Aortic smooth muscle cell (primary cell): ENCODE measurements around the gene ARHGAP33. TPM values are rescaled to one million over a fixed set of nuclear protein-coding genes. Genes with fewer than 3 reads are reported as not detected.

Source experiments
- total RNA-seq: library from RNA; depleted of rRNA; stranded (reverse); fragments of >200 nt; gene quantifications from 2 replicates; pipeline ENCODE4 v1.2.3, GENCODE V29; 2014

The ARHGAP33 gene, protein sequence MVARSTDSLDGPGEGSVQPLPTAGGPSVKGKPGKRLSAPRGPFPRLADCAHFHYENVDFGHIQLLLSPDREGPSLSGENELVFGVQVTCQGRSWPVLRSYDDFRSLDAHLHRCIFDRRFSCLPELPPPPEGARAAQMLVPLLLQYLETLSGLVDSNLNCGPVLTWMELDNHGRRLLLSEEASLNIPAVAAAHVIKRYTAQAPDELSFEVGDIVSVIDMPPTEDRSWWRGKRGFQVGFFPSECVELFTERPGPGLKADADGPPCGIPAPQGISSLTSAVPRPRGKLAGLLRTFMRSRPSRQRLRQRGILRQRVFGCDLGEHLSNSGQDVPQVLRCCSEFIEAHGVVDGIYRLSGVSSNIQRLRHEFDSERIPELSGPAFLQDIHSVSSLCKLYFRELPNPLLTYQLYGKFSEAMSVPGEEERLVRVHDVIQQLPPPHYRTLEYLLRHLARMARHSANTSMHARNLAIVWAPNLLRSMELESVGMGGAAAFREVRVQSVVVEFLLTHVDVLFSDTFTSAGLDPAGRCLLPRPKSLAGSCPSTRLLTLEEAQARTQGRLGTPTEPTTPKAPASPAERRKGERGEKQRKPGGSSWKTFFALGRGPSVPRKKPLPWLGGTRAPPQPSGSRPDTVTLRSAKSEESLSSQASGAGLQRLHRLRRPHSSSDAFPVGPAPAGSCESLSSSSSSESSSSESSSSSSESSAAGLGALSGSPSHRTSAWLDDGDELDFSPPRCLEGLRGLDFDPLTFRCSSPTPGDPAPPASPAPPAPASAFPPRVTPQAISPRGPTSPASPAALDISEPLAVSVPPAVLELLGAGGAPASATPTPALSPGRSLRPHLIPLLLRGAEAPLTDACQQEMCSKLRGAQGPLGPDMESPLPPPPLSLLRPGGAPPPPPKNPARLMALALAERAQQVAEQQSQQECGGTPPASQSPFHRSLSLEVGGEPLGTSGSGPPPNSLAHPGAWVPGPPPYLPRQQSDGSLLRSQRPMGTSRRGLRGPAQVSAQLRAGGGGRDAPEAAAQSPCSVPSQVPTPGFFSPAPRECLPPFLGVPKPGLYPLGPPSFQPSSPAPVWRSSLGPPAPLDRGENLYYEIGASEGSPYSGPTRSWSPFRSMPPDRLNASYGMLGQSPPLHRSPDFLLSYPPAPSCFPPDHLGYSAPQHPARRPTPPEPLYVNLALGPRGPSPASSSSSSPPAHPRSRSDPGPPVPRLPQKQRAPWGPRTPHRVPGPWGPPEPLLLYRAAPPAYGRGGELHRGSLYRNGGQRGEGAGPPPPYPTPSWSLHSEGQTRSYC
- total RNA-seq, result 2.9 and 3.2 TPM in 2 replicates

DNA sequence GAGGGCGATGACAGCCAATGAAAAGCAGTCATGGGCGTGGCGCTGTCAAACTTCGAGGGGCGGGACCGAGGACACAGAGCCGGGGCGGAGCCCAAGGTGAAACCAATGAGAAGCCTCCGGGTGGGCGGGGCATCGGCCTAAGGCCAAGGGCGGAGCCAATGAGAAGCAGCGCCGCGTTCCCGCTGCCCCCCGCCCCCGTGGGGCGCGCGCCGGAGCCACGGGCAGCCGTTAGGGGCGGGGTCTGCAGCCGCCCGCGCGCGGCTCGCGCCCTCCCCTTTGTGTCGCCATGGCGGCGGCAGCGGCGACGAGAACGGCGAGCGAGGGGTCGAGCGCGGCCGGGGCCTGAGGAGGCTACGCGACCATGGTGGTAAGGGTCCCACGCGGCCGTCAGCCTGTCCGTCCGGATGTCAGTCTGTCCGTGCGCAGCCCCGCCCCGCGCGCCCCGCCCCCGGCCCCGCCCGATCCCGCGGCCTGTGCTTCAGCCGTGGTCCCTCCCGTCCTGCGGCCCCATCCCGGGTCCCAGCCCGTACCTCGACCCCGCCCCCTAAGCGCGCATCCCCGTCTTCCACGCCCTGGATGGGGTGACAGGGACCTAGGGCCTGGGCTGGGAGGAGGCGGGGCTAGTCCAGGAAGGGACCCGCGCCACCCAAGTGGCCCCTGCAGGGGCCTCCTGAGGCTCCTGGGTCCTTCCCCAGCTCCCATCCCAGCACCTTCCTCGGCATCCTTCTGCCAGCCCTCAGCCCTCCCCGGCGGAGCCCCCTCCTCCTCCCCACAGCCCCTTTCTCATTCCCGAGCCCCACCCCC is at the start of gene ARHGAP33:
ARHGAP33 (plus strand) TSS at position 267 of the 804 bp plus-strand sequence; CDS start at position 362, 95 bp downstream.

DNA sequence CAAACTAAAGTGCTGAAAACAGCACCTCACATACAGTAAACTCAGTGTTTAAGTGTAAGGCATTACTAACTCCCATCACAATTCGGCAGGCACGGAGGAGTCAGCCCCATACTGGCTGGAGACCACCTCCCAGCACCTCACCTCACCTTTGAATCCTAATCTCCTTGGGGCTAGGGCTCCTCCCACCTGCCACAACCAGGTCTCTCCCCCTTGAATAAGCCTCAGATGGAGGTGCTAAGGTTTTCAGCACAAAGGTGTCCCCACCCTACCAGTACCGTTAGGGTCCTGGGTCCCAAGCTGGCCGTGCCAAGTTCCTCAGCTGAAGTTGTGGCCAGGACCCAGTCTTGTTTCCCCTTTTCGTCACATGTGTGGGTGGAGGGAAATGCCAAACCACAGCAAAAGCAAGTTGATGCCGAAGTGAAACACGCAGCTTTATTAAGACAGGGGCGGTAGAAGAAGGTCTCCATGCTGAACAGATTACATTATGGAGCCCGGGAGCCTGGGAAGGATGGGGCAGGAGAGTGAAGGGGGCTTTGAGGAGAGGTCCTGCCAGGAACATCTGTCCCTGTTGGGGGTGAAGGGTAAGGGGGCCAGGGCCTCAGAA is 33.1 kb upstream of the ARHGAP33 start, which contains the start of gene IGFLR1:
IGFLR1 (minus strand) TSS at position 332 of the 604 bp plus-strand sequence. CDS start 1,272 bp downstream, outside the sequence.

DNA sequence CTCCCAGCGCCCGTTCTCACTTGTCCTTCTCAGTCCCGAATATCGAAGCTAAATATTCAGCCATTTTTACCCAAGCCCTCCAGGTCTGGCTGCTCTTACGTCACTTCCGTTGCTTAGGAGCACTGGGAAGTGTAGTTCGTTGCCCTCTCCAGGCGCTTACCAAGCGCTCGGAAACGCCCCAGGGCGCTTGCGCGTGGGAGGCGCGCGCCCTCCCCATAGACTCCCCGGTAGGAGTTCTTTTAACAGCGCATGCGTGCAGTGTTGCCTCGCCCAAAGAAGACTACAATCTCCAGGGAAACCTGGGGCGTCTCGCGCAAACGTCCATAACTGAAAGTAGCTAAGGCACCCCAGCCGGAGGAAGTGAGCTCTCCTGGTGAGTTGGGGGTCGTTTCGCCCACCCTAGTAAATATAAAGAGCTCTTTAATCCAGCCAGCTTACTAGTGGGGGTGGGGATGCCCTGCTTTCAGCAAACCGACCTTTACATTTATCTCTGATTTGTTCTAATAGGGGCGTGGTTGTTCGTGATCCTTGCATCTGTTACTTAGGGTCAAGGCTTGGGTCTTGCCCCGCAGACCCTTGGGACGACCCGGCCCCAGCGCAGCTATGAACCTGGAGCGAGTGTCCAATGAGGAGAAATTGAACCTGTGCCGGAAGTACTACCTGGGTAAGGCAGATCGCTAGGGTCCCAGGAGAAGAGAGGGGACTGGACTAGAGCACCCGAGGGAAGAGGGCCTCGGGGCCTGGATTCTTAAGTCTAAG is 29.9 kb upstream of the ARHGAP33 start, which contains the start of the genes PSENEN and U2AF1L4:
PSENEN (plus strand) TSS at position 324 of the 759 bp plus-strand sequence; CDS start at position 604, 280 bp downstream.
U2AF1L4 (minus strand) TSS at position 91 of the 759 bp plus-strand sequence; CDS start at position 64, 27 bp downstream.

DNA sequence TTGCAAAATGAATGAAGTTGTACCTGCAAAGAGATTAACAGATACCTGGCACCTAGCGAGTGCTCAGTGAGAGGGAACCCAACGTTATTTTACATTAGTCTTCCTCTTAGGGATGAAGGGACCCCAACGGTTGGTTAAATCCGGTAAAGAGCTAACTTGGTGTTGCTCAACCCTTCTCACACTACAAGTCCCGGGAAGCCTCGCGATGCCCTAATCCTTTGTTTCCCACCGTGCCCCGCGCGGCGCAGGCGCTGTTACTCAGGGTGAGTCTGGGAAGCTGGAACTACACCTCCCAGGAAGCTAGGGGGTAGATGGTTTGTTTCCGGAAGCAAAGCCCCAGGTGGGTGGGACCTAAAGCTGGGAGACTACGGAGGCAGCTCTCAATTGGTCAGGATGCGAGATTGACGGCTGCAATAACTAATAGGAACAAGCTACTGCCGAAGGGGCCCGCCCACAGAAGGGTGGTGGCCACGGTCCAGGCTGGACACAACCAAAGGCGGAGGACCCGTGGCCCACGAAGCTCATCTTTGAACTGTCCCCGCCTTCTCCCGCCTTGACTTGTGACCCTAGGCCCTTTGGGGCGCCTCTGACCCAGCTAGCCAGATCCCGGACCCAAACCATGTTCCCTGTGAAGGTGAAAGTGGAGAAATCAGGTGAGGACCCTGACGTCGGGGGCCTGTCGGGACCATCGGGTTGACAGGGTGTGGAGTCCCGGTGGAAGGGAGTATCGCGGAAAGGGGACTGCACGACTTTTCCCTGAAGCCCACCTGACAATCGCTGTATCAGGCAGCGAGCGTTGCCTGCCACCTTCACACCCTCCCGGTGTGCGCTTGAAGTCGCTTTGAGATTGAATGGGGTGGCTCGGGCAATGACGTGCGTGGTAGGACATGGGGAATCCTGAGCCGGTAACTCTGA is 27.0 kb upstream of the ARHGAP33 start, which contains the start of gene LIN37:
LIN37 (plus strand) TSS at position 471 of the 915 bp plus-strand sequence; CDS start at position 620, 149 bp downstream.

DNA sequence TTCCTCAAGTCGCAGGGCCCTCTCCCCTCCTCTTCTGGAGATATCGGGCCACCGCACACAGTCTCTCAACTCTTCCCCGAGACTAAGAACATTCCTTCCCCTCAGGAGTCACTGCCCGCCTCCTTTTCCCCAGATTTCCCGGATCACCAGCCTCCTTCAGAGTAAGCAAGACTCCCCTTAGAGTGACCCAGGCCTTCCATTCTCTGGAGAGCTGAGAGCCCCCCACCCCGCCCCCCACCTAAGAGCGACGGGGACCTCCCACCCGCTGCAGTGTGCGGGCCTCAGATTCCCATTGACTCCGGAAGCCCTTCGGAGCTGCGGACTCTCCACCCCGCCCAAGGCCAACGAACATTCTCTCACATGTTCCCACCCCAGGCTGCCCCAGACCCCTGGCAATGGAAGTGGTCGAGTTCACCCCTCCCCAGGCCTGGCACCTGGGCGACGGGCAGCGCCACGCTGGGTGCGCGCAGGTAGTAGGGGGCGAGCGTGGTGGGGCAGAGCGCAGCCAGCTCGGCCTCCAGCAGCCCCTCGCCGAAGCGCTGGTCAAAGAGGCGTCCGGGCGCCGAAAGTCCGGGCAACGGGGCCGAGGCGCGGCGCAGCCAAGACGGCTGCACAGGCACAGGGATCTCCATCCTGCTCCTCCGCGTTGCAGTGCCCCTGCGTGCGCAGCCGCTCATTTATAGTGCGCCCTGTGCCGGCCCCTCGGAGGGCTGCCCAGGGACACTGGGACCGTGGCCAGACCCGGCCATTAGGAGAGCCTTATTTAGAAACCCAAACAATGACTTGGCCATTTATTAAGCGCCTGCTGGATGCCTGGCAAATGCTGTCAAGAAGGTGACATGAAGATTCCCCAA is 18.8 kb upstream of the ARHGAP33 start, which contains the start of gene HSPB6:
HSPB6 (minus strand) TSS at position 653 of the 854 bp plus-strand sequence; CDS start at position 632, 21 bp downstream.

DNA sequence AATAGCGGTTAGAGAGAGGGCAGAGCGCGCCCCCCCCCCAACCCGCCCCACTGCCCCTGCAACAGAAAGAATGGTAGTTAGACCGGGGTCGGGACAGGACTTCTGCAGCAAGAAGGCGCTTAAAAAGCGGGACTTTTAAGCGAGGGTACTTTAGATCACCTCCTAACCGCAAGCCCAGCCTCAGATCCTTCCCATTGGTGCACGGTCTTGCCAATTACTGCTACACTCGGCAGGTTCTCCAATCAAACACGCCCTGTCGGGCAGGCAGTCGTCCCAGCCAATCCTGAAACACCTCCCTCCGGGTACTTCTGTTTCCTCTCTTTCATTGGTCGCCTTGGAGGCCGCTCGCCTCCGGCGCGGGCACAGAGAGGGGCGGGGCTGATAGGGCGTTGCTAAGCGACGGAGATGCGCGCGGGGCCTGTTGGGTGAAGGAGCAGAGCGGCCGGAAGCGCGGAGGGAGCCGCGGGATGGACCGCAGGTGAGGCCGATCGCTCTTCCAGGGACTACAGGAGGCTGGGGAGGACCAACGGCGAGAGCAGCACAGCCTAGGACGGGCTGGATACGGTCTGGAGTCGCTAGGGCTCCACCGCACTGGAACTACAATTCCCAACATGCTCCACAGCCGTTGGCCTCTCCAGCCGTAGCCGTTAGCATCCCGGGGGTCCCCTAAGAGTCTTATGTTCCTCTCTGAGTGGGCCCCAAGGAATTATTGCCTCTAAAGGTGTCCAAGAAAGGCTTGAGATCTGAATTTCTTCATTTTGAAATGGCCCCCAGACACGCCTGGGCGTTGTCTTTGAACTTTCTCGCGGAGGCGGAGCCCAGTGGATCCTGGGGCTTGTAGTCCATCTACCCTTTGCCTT is 17.4 kb upstream of the ARHGAP33 start, which contains the start of gene PROSER3:
PROSER3 (plus strand) TSS at position 428 of the 860 bp plus-strand sequence; CDS start at position 468, 40 bp downstream.

DNA sequence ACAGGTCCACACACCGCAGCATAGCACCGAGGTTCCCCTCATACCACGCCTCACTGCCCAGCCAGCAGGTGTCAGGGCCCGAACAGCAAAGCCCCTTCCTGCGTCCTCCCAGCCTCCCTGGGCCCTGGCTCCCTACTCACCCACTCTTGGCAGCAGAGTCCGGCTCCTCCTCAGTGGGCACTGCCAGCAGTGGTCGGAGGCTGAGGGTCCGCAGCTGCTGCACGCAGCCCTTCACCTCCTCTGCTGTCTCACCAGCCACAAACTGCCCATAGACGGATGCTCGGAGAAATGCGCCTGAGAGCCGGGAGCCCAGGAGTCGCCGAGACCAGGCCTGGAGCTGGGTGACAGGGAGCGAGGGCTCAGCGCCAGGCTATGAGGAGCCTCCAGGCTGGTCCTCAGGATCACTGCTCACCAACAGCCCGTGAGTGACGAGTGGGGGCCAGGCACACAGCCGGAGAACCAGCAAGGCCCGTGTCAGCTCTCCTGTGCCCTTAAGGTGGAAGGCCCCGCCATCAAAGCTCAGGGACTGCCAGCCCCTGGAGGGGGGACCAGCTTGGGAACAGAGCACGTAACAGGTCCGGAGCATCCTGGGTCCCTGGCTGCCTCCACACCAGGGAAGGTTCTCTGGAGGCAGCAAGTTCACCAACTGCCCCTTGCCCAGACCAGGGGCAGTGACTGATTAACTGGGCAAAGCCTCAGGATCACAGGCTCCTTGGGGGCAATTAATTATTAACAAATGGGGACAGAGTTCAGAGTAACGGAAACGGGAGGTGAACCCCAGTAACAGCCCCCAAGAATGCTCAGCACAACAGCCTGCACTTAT is 37.1 kb downstream of the ARHGAP33 start, which contains the start of gene PRODH2:
PRODH2 (minus strand) TSS at position 626 of the 823 bp plus-strand sequence; CDS start at position 586, 40 bp downstream.

Other genes starting within 250 kb of the ARHGAP33 start
- 0.66 and 0.87 TPM in 2 replicates for gene SBSN, start 247.3 kb upstream of the ARHGAP33 start, total RNA-seq
- not detected in 2 replicates for gene GAPDHS, start 242.1 kb upstream of the ARHGAP33 start, total RNA-seq
- gene TMEM147, start 229.9 kb upstream of the ARHGAP33 start, total RNA-seq, result 73.3 and 90.4 TPM in 2 replicates
- not detected in 2 replicates for gene ATP4A, start 211.9 kb upstream of the ARHGAP33 start, total RNA-seq
- not detected in 2 replicates for gene PMIS2, start 189.4 kb upstream of the ARHGAP33 start, total RNA-seq
- gene HAUS5, start 162.8 kb upstream of the ARHGAP33 start, total RNA-seq, result 4.4 and 6.7 TPM in 2 replicates
- gene RBM42, start 146.5 kb upstream of the ARHGAP33 start, total RNA-seq, result 36.8 and 38.8 TPM in 2 replicates
- 0.12 and 0.26 TPM in 2 replicates for gene ETV2, start 133.8 kb upstream of the ARHGAP33 start, total RNA-seq
- gene COX6B1, start 127.2 kb upstream of the ARHGAP33 start, total RNA-seq, result 462 and 513 TPM in 2 replicates
- not detected in 2 replicates for gene UPK1A, start 109.0 kb upstream of the ARHGAP33 start, total RNA-seq
- not detected in 2 replicates for gene ZBTB32, start 71.0 kb upstream of the ARHGAP33 start, total RNA-seq
- gene KMT2B, start 57.6 kb upstream of the ARHGAP33 start, total RNA-seq, result 3.6 and 5.9 TPM in 2 replicates
- gene IGFLR1, start 33.1 kb upstream of the ARHGAP33 start, total RNA-seq, result 1.1 TPM in 2 replicates
- 7.3 and 10.3 TPM in 2 replicates for gene U2AF1L4, start 30.1 kb upstream of the ARHGAP33 start, total RNA-seq
- 16.8 and 17.2 TPM in 2 replicates for gene PSENEN, start 29.9 kb upstream of the ARHGAP33 start, total RNA-seq
- 6.7 and 7.0 TPM in 2 replicates for gene LIN37, start 27.0 kb upstream of the ARHGAP33 start, total RNA-seq
- gene HSPB6, start 18.5 kb upstream of the ARHGAP33 start, total RNA-seq, result 55.8 and 106 TPM in 2 replicates
- gene PROSER3, start 17.4 kb upstream of the ARHGAP33 start, total RNA-seq, result 3.6 and 4.7 TPM in 2 replicates
- gene PRODH2, start 37.3 kb downstream of the ARHGAP33 start, total RNA-seq, result not detected in 2 replicates
- gene NPHS1, start 76.9 kb downstream of the ARHGAP33 start, total RNA-seq, result not detected in 2 replicates
- gene KIRREL2, start 81.3 kb downstream of the ARHGAP33 start, total RNA-seq, result not detected in 2 replicates
- 7.7 and 14.0 TPM in 2 replicates for gene APLP1, start 93.0 kb downstream of the ARHGAP33 start, total RNA-seq
- 3.2 and 4.0 TPM in 2 replicates for gene NFKBID, start 125.0 kb downstream of the ARHGAP33 start, total RNA-seq
- 0.79 and 1.2 TPM in 2 replicates for gene HCST, start 127.0 kb downstream of the ARHGAP33 start, total RNA-seq
- not detected in 2 replicates for gene TYROBP, start 132.7 kb downstream of the ARHGAP33 start, total RNA-seq
- gene LRFN3, start 160.8 kb downstream of the ARHGAP33 start, total RNA-seq, result 1.5 and 2.4 TPM in 2 replicates
- 13.5 and 15.2 TPM in 2 replicates for gene SDHAF1, start 219.6 kb downstream of the ARHGAP33 start, total RNA-seq
- gene SYNE4, start 233.2 kb downstream of the ARHGAP33 start, total RNA-seq, result 0.25 TPM in 1 of 2 replicates, not detected in the other
- 13.9 and 18.8 TPM in 2 replicates for gene ALKBH6, start 238.6 kb downstream of the ARHGAP33 start, total RNA-seq